GM19239 (cell line): ENCODE measurements around the gene OSBPL8.
"Not testable (repeated sequence)": the region's sequence is repeated elsewhere in the genome, so short reads cannot be mapped to it uniquely, and the experiment has no call there.

Experiments
- DNase-seq: peaks from one replicate; pipeline ENCODE4 v3.0.0; 2011; ENCODE audit warnings: low spot score; ENCODE audit not compliant: insufficient read length
- FAIRE-seq: peaks from 2 replicates; lab custom pipeline; 2011; peaks lifted over from hg19 to GRCh38; lab: Jason Lieb, UNC

OSBPL8 gene

GRCh38 chr12:76530516-76530915 lies 29.1 kb downstream of the OSBPL8 start:
- DNase-seq (no peak), FAIRE-seq (no peak)

- FAIRE-seq (peak; percentile 21), DNase-seq (no peak)
Measured at GRCh38 chr12:76529226-76529918, 30.2 kb downstream of the OSBPL8 start.

GRCh38 chr12:76523408-76523807 lies 36.2 kb downstream of the OSBPL8 start:
- FAIRE-seq (no peak), DNase-seq (no peak)

- no peak for DNase-seq
- FAIRE-seq = no peak
Measured at GRCh38 chr12:76520348-76520747, 39.2 kb downstream of the OSBPL8 start.

GRCh38 chr12:76519538-76519937 lies 40.0 kb downstream of the OSBPL8 start:
- no peak for DNase-seq
- FAIRE-seq = no peak

GRCh38 chr12:76518699-76519098 lies 40.9 kb downstream of the OSBPL8 start:
- FAIRE-seq (no peak), DNase-seq (no peak)

GRCh38 chr12:76515271-76515670 lies 44.3 kb downstream of the OSBPL8 start:
- FAIRE-seq (no peak), DNase-seq (no peak)

GRCh38 chr12:76511116-76511716 lies 48.4 kb downstream of the OSBPL8 start:
- DNase-seq = not testable (repeated sequence)
- peak; percentile 81 for FAIRE-seq

GRCh38 chr12:76508128-76508980 lies 51.2 kb downstream of the OSBPL8 start:
- FAIRE-seq (no peak), DNase-seq (no peak)

GRCh38 chr12:76506149-76506548 lies 53.4 kb downstream of the OSBPL8 start:
- DNase-seq (no peak), FAIRE-seq (no peak)

- FAIRE-seq (no peak), DNase-seq (no peak)
Measured at GRCh38 chr12:76505050-76505449, 54.5 kb downstream of the OSBPL8 start.

- DNase-seq (no peak), FAIRE-seq (no peak)
Measured at GRCh38 chr12:76504606-76505005, 55.0 kb downstream of the OSBPL8 start.

GRCh38 chr12:76503957-76504356 lies 55.6 kb downstream of the OSBPL8 start:
- DNase-seq (no peak), FAIRE-seq (no peak)

- DNase-seq (no peak), FAIRE-seq (no peak)
Measured at GRCh38 chr12:76501390-76501789, 58.2 kb downstream of the OSBPL8 start.

- not testable (repeated sequence) for FAIRE-seq
Measured at GRCh38 chr12:76499136-76499535, 60.4 kb downstream of the OSBPL8 start.

GRCh38 chr12:76495556-76495955 lies 64.0 kb downstream of the OSBPL8 start:
- FAIRE-seq (no peak), DNase-seq (no peak)

More at GRCh38 chr12:76499136-76499535, 60.4 kb downstream of the OSBPL8 start:
- not testable (repeated sequence) for DNase-seq

- FAIRE-seq (no peak), DNase-seq (no peak)
Measured at GRCh38 chr12:76491292-76491691, 68.3 kb downstream of the OSBPL8 start.

- FAIRE-seq = no peak
Measured at GRCh38 chr12:76490763-76491162, 68.8 kb downstream of the OSBPL8 start.

GRCh38 chr12:76489737-76490136 lies 69.8 kb downstream of the OSBPL8 start:
- FAIRE-seq = no peak
- DNase-seq = no peak

More at GRCh38 chr12:76490763-76491162, 68.8 kb downstream of the OSBPL8 start:
- no peak for DNase-seq

- no peak for DNase-seq
- FAIRE-seq = peak; percentile 66
Measured at GRCh38 chr12:76486011-76486410, 73.6 kb downstream of the OSBPL8 start.

- DNase-seq (no peak), FAIRE-seq (no peak)
Measured at GRCh38 chr12:76480796-76481195, 78.8 kb downstream of the OSBPL8 start.
